Chondrocyte (in vitro differentiated cells): Measurements from ENCODE around the gene ADAM12. TPM values are rescaled to one million over a fixed set of nuclear protein-coding genes. Genes with fewer than 3 reads are reported as not detected.

ENCODE experiments used
- DNase-seq: peaks from one replicate; pipeline ENCODE4 v3.0.0; 2021; ENCODE audit warnings: mixed read lengths, low spot score
- H3K27ac Mint-ChIP-seq: one replicate; pipeline ENCODE4 v1.8.0; 2021; ENCODE audit warnings: mild to moderate bottlenecking, moderate library complexity, mixed read lengths; ENCODE audit not compliant: unreplicated experiment
- H3K27me3 Mint-ChIP-seq: 2 replicates; pipeline ENCODE4 v1.8.0; 2021; ENCODE audit warnings: low read depth, mixed read lengths
- H3K36me3 Mint-ChIP-seq: 2 replicates; pipeline ENCODE4 v1.8.0; 2021; ENCODE audit warnings: low read depth, mixed read lengths
- H3K4me1 Mint-ChIP-seq: 2 replicates; pipeline ENCODE4 v1.8.0; 2021; ENCODE audit warnings: low read depth, mild to moderate bottlenecking, mixed read lengths
- H3K4me3 Mint-ChIP-seq: one replicate; pipeline ENCODE4 v1.8.0; 2021; ENCODE audit warnings: mild to moderate bottlenecking, moderate library complexity, mixed read lengths; ENCODE audit not compliant: unreplicated experiment
- H3K9me3 Mint-ChIP-seq: 2 replicates; pipeline ENCODE4 v1.8.0; 2021; ENCODE audit warnings: low read depth, mixed read lengths
- CTCF ChIP-seq: fragments of 200-600 bp; sonication (generic); IDR thresholded peaks from 2 replicates; pipeline ENCODE4 v1.5.0; 2021; ENCODE audit warnings: antibody characterized with exemption, mild to moderate bottlenecking, moderate library complexity
- total RNA-seq: library from RNA; stranded (reverse); gene quantifications from 3 replicates; pipeline ENCODE4 v1.2.1, GENCODE V29; 2021

The ADAM12 gene
- total RNA-seq, 1 donor from 2014 or later, result 175 TPM

DNA sequence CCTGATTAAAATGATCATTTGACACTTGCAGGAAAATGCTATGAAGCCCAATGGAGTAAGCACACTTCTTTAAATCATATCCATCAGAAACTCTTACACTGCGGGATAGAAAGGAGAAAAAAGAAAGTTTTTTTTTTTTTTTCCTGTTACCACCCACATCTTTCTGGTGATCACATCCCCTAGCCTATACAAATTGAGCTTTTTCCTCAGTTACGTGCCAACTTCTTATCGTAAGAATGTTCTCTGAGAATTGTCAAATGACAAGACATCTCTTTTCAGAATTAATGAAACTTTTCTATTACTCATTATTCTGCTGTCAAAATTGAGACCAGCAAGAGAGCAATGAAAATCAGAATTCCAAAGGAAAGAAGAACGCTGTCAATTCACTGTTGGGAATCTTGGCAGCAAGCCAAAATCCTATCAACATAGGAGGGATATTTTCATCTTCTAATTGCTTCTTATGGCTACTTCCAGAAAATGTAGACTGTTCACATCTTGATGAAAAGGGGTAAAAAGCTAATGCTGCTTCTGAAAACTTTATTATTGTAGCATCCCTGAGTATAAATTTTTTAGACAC lies 179.5 kb downstream of the ADAM12 start:
- no peak overlapping the region for H3K4me3 Mint-ChIP-seq
- no peak for TF ChIP-seq CTCF
- H3K27me3 Mint-ChIP-seq, result no peaks in the 10 kb centered on the region
- no peak for DNase-seq
- H3K36me3 Mint-ChIP-seq, result peaks cover 6% of the 10 kb centered on the region
- peaks cover 3% of the 10 kb centered on the region for H3K9me3 Mint-ChIP-seq
- H3K4me1 Mint-ChIP-seq, result peaks cover 83% of the 10 kb centered on the region
- H3K27ac Mint-ChIP-seq, result peak overlapping the region; percentile 92

DNA sequence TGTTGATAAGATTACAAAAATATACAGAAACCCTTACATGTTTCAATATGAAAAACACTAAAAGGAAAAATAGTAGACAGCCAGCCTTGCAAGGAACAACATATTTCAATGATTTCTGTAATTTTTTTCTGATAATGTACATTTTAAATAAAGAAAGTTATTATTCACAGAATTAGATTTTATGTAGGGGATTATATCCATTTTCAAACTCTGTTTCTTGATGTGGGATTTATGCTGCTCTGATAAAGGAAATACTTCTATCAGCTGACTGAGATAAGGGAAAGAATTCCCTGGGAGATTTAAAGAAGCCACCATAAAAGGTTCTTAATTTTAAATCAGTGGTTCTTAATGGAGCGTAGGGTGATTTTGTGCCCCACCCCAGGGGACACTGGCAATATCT lies 180.4 kb downstream of the ADAM12 start:
- Mint-ChIP-seq H3K27ac (peak overlapping the region; percentile 65), H3K4me1 (peaks cover 88% of the 10 kb centered on the region), H3K36me3 (peaks cover 6% of the 10 kb centered on the region), H3K27me3 (no peaks in the 10 kb centered on the region), H3K4me3 (no peak overlapping the region), H3K9me3 (peaks cover 3% of the 10 kb centered on the region)
- DNase-seq, result no peak
- no peak for TF ChIP-seq CTCF

DNA sequence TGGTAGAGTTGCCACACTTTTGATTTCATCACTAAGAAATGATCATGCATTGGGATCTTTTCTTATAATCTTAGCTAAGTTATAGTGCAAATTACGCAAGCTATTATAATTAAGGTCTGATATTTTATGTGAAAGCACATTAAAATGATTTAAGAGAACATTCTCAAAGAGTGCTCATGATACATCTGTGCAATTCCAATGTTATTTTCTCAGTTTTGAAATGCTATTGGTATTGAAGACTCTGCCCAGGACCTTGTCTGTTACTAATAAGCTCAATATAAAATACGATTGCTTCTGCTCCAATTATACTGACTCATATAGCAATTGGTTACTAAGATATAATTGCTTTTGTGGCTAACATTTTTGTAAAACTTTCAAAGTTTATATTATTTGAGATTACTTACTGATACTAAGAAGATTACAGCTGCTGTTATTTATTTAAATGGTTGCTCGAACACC lies 180.9 kb downstream of the ADAM12 start:
- Mint-ChIP-seq H3K27ac (no peak overlapping the region), H3K27me3 (no peaks in the 10 kb centered on the region), H3K9me3 (peaks cover 3% of the 10 kb centered on the region), H3K36me3 (peaks cover 6% of the 10 kb centered on the region), H3K4me3 (no peak overlapping the region), H3K4me1 (peaks cover 89% of the 10 kb centered on the region)
- no peak for TF ChIP-seq CTCF
- DNase-seq, result no peak

DNA sequence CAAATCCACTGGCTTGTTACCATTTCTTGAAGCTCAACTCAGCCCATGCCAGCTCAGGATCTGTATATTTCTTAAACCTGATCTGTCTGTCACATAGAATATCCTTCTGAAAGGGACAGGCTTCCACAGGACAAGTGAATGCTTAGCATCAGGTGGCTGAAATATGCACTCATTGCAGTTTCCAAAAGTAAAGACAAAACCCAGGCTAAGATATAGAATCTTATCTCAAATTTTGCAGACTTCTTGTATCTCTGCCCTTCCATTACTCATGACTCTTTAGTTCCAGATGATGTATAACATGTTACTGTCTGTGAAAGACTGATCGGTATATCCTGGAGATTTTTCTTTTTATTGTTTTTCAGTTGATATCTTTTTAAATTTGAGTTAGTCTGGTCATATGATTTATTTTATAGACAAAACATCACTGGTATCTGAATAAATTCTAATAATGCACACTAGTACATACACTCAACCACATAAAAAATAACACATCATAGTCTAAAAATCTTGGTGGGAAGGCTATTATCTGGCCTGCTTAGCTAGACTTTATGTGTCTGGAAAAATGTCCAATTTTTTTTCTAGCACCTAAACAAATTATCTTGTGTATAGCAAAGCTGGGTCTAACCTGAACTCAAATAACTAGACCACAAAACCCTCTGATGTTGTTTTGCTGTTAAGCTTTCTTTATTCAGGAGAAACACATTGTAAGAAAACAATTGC lies 182.6 kb downstream of the ADAM12 start:
- H3K27me3 Mint-ChIP-seq, result no peaks in the 10 kb centered on the region

DNA sequence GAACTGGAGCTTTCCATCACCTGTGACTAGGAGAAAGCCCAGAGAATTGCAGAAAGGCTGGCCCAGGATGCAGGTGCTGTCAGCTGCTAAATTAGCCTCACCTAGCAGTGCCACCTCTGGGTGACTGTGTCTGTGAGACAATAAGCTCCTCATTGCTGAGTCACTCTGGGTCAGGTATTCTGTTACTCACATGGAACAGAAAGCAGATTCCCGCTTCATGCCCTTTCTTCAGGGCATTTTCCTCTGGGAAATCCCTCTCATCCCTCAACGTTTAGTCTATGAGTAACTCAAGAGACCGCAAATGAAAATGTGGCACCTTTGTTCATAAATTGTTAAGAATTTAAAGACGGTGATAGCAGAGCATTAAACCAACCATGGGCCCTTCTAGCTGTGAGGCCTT lies 184.0 kb downstream of the ADAM12 start:
- peaks cover 3% of the 10 kb centered on the region for H3K36me3 Mint-ChIP-seq
- TF ChIP-seq CTCF, result no peak
- H3K9me3 Mint-ChIP-seq, result peaks cover 3% of the 10 kb centered on the region
- H3K27me3 Mint-ChIP-seq, result no peaks in the 10 kb centered on the region
- H3K27ac Mint-ChIP-seq, result peak overlapping the region; percentile 94
- DNase-seq, result no peak
- H3K4me3 Mint-ChIP-seq, result no peak overlapping the region
- H3K4me1 Mint-ChIP-seq, result peaks cover 98% of the 10 kb centered on the region

More for the DNA sequence above, 182.6 kb downstream of the ADAM12 start:
- Mint-ChIP-seq H3K36me3 (peaks cover 3% of the 10 kb centered on the region), H3K4me3 (no peak overlapping the region), H3K27ac (peak overlapping the region; percentile 94), H3K4me1 (peaks cover 98% of the 10 kb centered on the region), H3K9me3 (peaks cover 3% of the 10 kb centered on the region)
- no peak for DNase-seq
- TF ChIP-seq CTCF, result no peak
